SH-SY5Y (cell line): ENCODE measurements around the gene SPOCK3.

Experiments
- GATA2 ChIP-seq: IDR thresholded peaks from 2 replicates; pipeline ENCODE4 v1.6.1; 2011; ENCODE audit warnings: mild to moderate bottlenecking, low read depth, low read length
- GATA3 ChIP-seq: IDR thresholded peaks from 2 replicates; pipeline ENCODE4 v1.6.1; 2011; ENCODE audit warnings: low read depth, mild to moderate bottlenecking, low read length, moderate library complexity

DNA sequence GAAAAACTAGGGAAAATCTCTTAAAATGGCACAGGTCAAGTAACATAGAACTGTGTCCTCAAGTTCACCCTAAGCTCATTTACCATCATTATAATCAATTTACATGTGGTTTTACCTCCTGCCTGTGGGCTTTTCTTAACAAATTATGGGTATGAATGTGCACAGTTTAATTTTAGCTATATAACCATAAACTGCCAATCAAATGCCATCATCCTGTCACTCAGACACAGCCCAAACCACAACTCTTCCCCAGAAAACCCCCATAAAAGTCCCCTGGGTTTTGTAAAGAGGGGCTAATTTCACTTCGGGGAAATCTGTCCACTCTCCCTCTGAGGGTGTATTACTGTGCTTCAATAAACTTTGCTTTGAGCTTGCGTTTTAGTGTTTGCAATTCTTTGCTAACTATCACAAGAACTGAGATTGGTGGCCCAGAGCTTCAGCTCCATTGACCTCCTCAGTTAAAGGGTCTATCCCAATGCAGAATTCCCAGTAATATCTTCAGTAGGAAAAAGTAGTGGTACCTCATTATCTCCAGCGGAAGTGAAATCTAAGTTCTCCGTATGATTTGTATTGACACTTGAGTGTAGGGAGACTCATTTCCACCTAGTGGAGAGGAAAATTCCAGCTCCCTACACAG lies 394.6 kb downstream of the SPOCK3 start:
- TF ChIP-seq GATA2 (no peak), GATA3 (no peak)
